H7 (cell line): Measurements from ENCODE around the gene VEGFC. TPM values are rescaled to one million over a fixed set of nuclear protein-coding genes. Genes with fewer than 3 reads are reported as not detected.
A peak's percentile ranks its signal among the peaks of the same experiment; 100 is the strongest.

Experiments used
- DNase-seq: peaks from one replicate; pipeline ENCODE4 v3.0.0; 2012
- H3K27me3 ChIP-seq: 2 replicates; pipeline ENCODE4 v1.6.0; 2011; ENCODE audit warnings: mild to moderate bottlenecking, low read length; ENCODE audit not compliant: control insufficient read depth, insufficient read depth
- H3K36me3 ChIP-seq: replicated peaks from 2 replicates; pipeline ENCODE4 v1.5.1; 2011; ENCODE audit warnings: low read length; ENCODE audit not compliant: control insufficient read depth, insufficient read depth
- H3K4me3 ChIP-seq: 2 replicates; pipeline ENCODE4 v1.5.1; 2011; ENCODE audit warnings: low read depth, mild to moderate bottlenecking, control low read depth, low read length, moderate library complexity; ENCODE audit not compliant: insufficient read depth
- total RNA-seq: library from RNA; depleted of rRNA; stranded (reverse); fragments of >200 nt; shearing (Covaris generic); gene quantifications from 2 replicates; pipeline ENCODE4 v1.2.3, GENCODE V29; 2014; rRNA removed

Gene VEGFC
- 0.59 and 0.89 TPM in 2 replicates for total RNA-seq

DNA sequence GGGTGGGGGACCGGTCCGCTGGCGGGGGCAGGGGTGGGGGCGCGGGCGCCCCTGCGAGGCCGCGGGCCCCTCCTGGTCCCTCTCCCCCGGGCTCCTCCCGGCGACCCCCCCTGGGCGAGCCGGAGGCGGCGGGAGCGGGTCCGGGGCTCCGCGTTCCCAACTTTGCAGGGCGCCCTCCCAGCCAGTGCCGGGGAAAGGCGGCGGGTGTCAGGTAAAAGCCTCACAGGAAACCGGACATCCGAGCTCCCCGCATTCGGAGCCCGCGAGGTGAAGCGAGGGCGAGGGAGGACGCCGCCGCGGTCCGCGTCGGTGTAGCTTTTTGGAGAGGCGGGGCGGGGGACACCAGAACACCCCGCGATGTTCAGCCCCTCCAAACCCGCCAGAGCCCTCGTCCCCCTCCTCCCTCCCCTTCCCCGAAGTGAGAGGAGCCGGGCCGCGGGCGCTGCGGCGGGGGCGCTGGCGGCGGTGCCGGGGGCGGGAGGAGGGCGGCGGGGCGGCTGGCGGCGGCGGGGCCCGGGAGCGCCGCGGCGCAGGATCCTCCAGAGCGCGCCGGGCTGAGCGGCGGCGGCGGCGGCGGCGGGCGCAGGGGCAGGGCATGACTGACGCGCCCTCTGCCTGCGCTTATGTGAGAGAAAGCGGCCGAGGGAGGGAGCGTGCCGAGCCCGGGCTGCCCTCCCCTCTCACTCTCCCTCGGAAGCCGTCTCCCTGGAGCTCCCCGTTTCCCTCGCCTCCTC, at the start of gene VEGFC:
TSS of gene VEGFC (minus strand) at position 597 of the 734 bp plus-strand sequence. CDS start 611 bp downstream, outside the sequence.
- peaks cover 24% of the 10 kb centered on the region for H3K27me3 ChIP-seq
- DNase-seq = peak; percentile 86
- peak within 1 kb of the TSS; percentile 64 for H3K4me3 ChIP-seq
- no peaks in the 10 kb centered on the region for H3K36me3 ChIP-seq

DNA sequence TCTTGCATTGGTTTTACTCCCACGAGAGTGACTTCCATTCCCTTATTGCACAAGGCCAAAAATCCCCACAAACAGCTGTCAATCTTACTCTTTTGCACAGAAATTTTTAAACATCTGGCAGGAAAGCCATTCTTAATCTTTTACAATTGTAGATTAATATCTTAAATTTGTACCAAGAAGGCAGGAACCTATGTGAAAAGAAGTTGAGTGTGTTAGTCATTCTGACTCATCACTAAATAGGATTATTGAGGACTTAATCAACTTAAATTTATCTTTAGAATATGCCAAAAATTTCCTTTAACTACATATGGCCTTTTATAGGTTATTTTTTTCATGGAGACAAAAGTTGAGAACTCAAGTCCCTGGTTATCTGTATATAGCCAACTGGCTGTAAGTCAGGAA, 49.0 kb upstream of the VEGFC start:
- no peak for DNase-seq
- Histone ChIP-seq H3K36me3 (no peaks in the 10 kb centered on the region), H3K4me3 (no peak overlapping the region), H3K27me3 (no peaks in the 10 kb centered on the region)

DNA sequence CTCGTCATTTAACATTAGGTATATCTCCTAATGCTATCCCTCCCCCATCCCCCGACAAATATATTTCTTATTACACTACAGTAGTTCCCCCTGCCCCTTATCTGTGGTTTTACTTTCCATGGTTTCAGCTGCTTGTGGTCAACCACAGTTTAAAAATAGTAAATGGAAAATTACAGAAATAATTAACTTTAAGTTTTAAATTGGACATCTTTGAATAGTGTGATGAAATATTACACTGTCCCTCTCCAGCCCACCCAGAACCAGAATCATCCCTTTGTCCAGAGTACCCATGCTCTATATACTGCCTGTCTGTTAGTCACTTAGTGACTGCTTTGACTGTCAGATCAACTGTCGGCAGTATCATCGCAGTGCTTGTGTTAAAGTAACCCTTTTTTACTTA, 47.4 kb upstream of the VEGFC start:
- no peaks in the 10 kb centered on the region for H3K36me3 ChIP-seq
- DNase-seq = no peak
- no peak overlapping the region for H3K4me3 ChIP-seq
- H3K27me3 ChIP-seq = no peaks in the 10 kb centered on the region

DNA sequence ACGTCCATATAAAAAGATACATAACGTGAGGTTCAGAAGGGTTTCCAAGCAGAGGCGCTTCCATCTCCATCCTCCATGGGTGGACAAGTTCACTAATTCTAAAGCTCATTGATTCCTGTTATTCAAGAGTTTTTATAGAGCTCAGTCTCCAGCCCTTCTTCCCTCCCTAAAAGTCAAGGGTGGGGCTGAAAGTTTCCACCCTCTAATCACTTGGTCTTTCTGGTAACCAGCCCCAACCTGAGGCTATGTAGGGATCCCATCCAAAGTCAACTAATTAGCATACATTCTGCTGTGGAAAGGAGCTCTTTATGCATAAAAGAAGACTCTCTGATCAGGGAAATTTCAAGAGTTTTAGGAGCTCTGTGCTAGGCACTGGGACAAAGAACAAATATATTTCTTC, 46.9 kb upstream of the VEGFC start:
- Histone ChIP-seq H3K36me3 (no peaks in the 10 kb centered on the region), H3K4me3 (no peak overlapping the region), H3K27me3 (no peaks in the 10 kb centered on the region)
- DNase-seq = no peak

DNA sequence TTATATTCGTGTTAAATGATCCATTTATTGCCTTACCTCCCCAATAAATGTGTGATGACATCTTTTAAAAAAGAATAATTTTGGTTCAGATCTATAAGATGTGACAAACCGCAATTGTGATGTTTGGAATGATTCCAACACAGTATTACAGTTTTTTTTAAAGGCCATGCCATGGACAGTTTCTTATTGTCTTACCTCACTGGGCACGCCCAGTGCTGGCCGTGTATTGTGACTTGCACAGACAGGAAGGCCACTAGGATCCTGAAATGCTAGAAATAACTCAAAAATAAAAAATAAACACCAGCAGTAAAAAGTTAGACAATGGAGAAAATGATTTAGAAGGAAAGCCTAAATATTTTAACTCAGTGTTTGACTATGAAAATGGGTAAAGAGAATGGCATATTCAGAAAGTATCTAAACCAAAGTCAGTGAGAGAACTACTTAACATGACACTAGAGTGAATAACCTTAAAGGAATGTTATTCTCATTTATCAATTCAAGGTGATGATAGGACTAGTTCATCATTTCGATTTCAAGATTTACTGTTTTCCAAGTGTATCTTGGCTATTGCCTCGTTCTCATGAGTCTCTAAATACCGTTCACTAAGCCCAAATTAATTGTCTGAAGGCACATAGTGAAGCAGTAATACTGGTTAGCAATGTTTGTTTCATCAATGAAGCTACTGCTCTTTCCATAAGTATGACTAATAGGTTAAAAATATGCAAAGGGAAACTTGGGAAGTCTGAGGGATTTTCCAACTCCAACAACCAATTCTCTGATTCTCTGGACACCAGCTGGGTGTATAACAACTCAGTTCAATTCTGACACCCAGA, 46.1 kb upstream of the VEGFC start:
- Histone ChIP-seq H3K36me3 (no peaks in the 10 kb centered on the region), H3K27me3 (no peaks in the 10 kb centered on the region), H3K4me3 (no peak overlapping the region)
- DNase-seq = no peak

GRCh38 chr4:176837169-176837895, 44.6 kb upstream of the VEGFC start:
- DNase-seq = no peak
- Histone ChIP-seq H3K36me3 (no peaks in the 10 kb centered on the region), H3K27me3 (no peaks in the 10 kb centered on the region), H3K4me3 (no peak overlapping the region)

- no peak for DNase-seq
- Histone ChIP-seq H3K4me3 (no peak overlapping the region), H3K36me3 (no peaks in the 10 kb centered on the region), H3K27me3 (no peaks in the 10 kb centered on the region)
Measured at GRCh38 chr4:176834531-176834930, 41.8 kb upstream of the VEGFC start.

DNA sequence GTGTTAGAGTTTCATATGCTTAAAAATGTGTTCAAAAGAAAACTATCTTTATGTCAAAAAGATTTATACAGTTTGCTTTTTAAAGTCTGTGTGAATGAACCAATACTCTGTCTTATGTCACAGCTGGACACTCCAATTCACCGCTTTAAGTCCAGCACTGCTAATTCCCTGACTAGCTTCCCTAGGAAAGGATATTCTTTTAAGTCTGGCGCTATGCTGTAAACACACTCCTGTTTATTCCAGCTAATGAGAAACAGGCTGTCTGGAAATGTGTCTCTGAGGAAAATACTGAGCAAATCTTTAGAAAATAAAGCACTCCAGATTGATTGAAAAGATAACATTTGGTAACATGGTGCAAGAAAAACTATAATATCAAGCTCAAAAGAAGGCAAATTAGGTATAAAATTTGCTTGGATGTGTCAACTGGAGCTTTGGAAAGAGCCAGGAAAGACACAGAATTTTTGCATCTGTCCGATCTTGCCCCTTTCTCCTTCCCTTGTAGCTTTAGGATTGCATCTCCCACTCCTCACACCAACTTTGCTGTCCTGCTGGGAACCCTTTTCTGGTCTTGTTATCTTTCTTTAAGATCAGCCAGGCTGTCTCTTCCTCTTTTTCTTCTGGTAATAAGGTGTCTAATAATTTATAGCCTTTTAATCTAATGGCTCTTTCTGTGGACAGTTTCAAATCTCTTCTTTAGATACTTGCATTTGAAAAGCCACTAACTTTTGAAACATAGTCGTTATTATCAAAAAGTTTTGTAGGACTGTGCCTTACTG, 40.9 kb upstream of the VEGFC start:
- Histone ChIP-seq H3K27me3 (no peaks in the 10 kb centered on the region), H3K4me3 (no peak overlapping the region), H3K36me3 (no peaks in the 10 kb centered on the region)
- DNase-seq = no peak

GRCh38 chr4:176830971-176831370, 38.2 kb upstream of the VEGFC start:
- DNase-seq = no peak
- Histone ChIP-seq H3K4me3 (no peak overlapping the region), H3K36me3 (no peaks in the 10 kb centered on the region), H3K27me3 (no peaks in the 10 kb centered on the region)

DNA sequence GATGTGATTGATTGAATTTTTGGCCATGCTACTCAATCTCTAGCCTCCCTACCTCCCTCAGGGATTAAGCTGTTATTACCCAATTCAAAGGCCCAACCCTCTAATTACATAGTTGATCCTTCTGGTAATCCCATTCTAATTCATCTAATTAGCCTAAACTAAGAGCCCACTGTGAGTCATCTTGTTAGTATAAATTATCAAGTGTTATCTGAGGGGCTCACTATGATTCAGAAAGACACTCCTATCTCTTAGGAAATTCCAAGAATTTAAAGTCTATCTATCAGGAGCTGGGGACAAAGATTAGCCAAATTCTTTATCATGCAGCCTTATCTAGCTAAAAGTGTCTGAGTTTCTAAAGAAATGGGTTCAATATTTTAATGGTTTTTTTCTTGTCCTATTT, 32.9 kb upstream of the VEGFC start:
- Histone ChIP-seq H3K27me3 (no peaks in the 10 kb centered on the region), H3K36me3 (no peaks in the 10 kb centered on the region), H3K4me3 (no peak overlapping the region)
- DNase-seq = no peak

- Histone ChIP-seq H3K27me3 (no peaks in the 10 kb centered on the region), H3K36me3 (no peaks in the 10 kb centered on the region), H3K4me3 (no peak overlapping the region)
- no peak for DNase-seq
Measured at GRCh38 chr4:176824645-176825366, 32.1 kb upstream of the VEGFC start.

- no peak for DNase-seq
- no peaks in the 10 kb centered on the region for H3K36me3 ChIP-seq
Measured at GRCh38 chr4:176818531-176818930, 25.8 kb upstream of the VEGFC start.

GRCh38 chr4:176817204-176817603, 24.5 kb upstream of the VEGFC start:
- Histone ChIP-seq H3K4me3 (no peak overlapping the region), H3K27me3 (no peaks in the 10 kb centered on the region), H3K36me3 (no peaks in the 10 kb centered on the region)

More at GRCh38 chr4:176818531-176818930, 25.8 kb upstream of the VEGFC start:
- Histone ChIP-seq H3K27me3 (no peaks in the 10 kb centered on the region), H3K4me3 (no peak overlapping the region)

More at GRCh38 chr4:176817204-176817603, 24.5 kb upstream of the VEGFC start:
- no peak for DNase-seq
